ENCODE results near the gene LARGE1. TPM values are rescaled to one million over a fixed set of nuclear protein-coding genes. Genes with fewer than 3 reads are reported as not detected.

LARGE1 gene
- polyA plus RNA-seq, 1 experiment: 8.5 TPM

DNA sequence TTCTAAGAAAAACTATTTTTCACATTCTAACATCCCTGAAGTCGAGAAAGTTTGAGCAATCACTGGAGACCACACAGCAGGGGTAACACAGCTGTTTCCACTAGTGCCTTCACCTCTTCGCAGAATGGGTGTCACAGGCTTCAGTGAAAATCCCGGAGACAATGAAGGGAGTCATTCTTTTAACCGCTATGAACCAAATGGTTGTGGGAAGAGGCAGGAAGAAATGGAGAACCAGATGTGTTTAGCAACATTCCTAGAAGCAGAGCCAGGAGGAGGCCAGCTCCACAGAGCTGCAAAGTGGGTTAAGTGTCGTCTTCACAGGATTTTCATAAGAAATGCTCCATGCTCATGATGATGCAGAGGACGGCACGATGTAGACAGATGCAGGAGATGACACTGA is 221.1 kb downstream of the LARGE1 start:
- TF ChIP-seq, protein P1, sequence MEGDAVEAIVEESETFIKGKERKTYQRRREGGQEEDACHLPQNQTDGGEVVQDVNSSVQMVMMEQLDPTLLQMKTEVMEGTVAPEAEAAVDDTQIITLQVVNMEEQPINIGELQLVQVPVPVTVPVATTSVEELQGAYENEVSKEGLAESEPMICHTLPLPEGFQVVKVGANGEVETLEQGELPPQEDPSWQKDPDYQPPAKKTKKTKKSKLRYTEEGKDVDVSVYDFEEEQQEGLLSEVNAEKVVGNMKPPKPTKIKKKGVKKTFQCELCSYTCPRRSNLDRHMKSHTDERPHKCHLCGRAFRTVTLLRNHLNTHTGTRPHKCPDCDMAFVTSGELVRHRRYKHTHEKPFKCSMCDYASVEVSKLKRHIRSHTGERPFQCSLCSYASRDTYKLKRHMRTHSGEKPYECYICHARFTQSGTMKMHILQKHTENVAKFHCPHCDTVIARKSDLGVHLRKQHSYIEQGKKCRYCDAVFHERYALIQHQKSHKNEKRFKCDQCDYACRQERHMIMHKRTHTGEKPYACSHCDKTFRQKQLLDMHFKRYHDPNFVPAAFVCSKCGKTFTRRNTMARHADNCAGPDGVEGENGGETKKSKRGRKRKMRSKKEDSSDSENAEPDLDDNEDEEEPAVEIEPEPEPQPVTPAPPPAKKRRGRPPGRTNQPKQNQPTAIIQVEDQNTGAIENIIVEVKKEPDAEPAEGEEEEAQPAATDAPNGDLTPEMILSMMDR (IDR thresholded peaks at IDR 0.05; ENCODE audit: insufficient read depth, low read depth, low read length): no peak
- DNase-seq (ENCODE audit: low read depth): no peak
- ChIA-PET POLR2A (no interaction called here), CTCF (interaction anchor here (1.3 kb wide), 1 partner anchor 9 kb away, joined by 3 read pairs; no protein-coding TSS in a partner anchor)
- H3K4me3 ChIP-seq (ENCODE audit: low read depth, low read length): no peak overlapping the region
- no peaks in the 10 kb centered on the region for H3K36me3 ChIP-seq (ENCODE audit: control insufficient read depth, insufficient read depth, low read length)
- H3K27me3 ChIP-seq (ENCODE audit: control insufficient read depth, insufficient read depth, low read length): no peaks in the 10 kb centered on the region

DNA sequence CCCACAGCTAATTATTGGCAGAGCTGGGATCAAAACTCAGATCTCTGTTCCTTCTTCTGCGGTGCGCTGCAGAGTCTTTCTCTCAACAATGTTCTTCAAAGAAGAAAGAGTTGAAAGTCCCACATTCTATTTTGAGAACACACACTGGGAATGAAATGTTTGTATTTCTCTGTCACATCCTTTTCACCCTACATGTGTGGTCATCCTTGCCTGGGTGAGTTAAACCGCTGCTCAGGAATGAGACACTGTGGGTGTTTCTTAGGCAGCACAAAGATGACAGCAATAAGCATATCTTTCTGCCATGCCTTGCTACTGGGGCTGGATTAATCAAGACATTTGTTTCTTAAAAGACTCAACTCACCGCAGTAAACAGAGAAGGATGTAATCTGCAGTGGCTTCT is 222.6 kb downstream of the LARGE1 start:
- TF ChIP-seq, protein P1 (IDR thresholded peaks at IDR 0.05; ENCODE audit: insufficient read depth, low read depth, low read length): no peak
- Histone ChIP-seq H3K27me3 (ENCODE audit: control insufficient read depth, insufficient read depth, low read length) (no peaks in the 10 kb centered on the region), H3K4me3 (ENCODE audit: low read depth, low read length) (no peak overlapping the region), H3K36me3 (ENCODE audit: control insufficient read depth, insufficient read depth, low read length) (no peaks in the 10 kb centered on the region)
- no peak for DNase-seq (ENCODE audit: low read depth)
- ChIA-PET CTCF (no interaction called here), POLR2A (no interaction called here)

DNA sequence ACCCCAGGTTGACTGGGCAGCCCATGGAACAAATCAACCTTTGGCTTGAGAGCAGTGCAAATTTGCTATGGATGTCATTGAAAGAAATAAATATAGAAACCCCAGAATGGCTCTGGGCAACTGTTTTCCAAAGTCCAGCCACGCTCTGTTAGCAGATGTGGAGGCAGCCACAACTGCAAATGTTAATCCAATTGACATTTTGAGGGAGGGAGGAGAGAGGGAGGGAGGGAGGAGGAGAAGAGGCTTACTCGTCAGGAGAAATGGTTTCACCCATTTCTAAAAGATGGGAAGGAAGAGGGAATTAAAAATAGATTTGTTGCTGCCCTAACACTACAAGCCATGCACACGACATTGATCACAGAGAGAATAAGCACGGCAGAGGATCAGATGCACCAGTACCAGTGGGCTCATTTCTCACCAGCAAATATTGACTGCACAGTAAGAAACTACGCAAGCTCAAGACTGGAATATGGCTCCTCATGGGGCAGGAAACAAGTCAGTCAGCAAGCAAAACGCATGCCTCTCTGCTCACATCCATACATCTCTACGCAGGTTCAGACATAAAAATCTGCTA is 229.1 kb downstream of the LARGE1 start:
- DNase-seq (ENCODE audit: low read depth): no peak
- ChIA-PET CTCF (no interaction called here), POLR2A (no interaction called here)

GRCh38 chr22:33688903-33689302 is 231.4 kb downstream of the LARGE1 start:
- POLR2A ChIA-PET: no interaction called here
- Histone ChIP-seq H3K4me3 (ENCODE audit: low read depth, low read length) (no peak overlapping the region), H3K27me3 (ENCODE audit: control insufficient read depth, insufficient read depth, low read length) (no peaks in the 10 kb centered on the region), H3K36me3 (ENCODE audit: control insufficient read depth, insufficient read depth, low read length) (no peaks in the 10 kb centered on the region)
- TF ChIP-seq, protein P1 (IDR thresholded peaks at IDR 0.05; ENCODE audit: insufficient read depth, low read depth, low read length): no peak
- CTCF ChIA-PET: no interaction called here
- no peak for DNase-seq (ENCODE audit: low read depth)

More for the DNA sequence above, 229.1 kb downstream of the LARGE1 start:
- Histone ChIP-seq H3K27me3 (ENCODE audit: control insufficient read depth, insufficient read depth, low read length) (no peaks in the 10 kb centered on the region), H3K4me3 (ENCODE audit: low read depth, low read length) (no peak overlapping the region), H3K36me3 (ENCODE audit: control insufficient read depth, insufficient read depth, low read length) (no peaks in the 10 kb centered on the region)
- TF ChIP-seq, protein P1 (IDR thresholded peaks at IDR 0.05; ENCODE audit: insufficient read depth, low read depth, low read length): no peak

GRCh38 chr22:33687464-33687863 is 232.8 kb downstream of the LARGE1 start:
- TF ChIP-seq, protein P1 (IDR thresholded peaks at IDR 0.05; ENCODE audit: insufficient read depth, low read depth, low read length): no peak
- ChIA-PET POLR2A (no interaction called here), CTCF (no interaction called here)
- Histone ChIP-seq H3K36me3 (ENCODE audit: control insufficient read depth, insufficient read depth, low read length) (no peaks in the 10 kb centered on the region), H3K4me3 (ENCODE audit: low read depth, low read length) (no peak overlapping the region), H3K27me3 (ENCODE audit: control insufficient read depth, insufficient read depth, low read length) (no peaks in the 10 kb centered on the region)
- DNase-seq (ENCODE audit: low read depth): no peak

Data from BJ (cell line).